ENCODE results near the gene WRAP53.

The WRAP53 gene

DNA sequence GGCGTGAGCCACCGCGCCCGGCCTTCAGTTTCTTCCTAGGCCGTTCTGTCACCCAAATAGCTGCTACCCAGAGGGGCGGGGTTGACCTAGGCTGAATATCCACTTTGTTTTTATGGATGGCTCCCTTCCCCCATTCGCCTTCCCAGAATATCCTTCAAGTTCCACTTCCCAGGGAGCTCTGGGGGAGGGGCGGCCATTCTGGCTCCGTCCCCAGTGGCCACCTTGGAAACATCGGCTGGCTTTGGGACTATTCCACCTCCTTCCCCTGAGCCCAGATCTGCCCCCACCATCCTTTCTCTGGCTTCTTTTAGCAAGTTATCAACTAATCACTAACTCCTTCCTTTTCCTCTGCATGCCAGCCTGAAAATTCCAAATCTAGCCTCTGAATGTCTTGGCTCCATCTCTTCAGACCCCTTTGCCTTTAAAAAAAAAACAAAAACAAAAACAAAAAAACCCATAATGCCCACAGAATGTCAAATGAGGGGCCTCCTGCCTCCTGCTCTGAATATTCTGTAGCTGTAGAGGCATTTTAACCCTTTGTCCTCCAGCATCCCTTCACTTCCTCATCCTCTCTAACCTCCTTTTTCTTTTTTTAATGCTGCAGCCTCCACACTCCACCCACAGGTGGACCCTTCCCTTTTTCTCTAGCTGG, 31.2 kb upstream of the WRAP53 start:
- H3K9me3 Mint-ChIP-seq, result no peaks in the 10 kb centered on the region
- no peak for DNase-seq
- H3K4me3 Mint-ChIP-seq, result no peak overlapping the region
- H3K27ac Mint-ChIP-seq, result no peak overlapping the region
- CTCF ChIA-PET, result interaction anchor here (0.9 kb wide), 1 partner anchor 16 kb away, joined by 3 read pairs; no protein-coding TSS in a partner anchor
- H3K4me1 Mint-ChIP-seq, result no peaks in the 10 kb centered on the region
- H3K36me3 Mint-ChIP-seq, result no peaks in the 10 kb centered on the region
- H3K27me3 Mint-ChIP-seq, result peaks cover 32% of the 10 kb centered on the region

DNA sequence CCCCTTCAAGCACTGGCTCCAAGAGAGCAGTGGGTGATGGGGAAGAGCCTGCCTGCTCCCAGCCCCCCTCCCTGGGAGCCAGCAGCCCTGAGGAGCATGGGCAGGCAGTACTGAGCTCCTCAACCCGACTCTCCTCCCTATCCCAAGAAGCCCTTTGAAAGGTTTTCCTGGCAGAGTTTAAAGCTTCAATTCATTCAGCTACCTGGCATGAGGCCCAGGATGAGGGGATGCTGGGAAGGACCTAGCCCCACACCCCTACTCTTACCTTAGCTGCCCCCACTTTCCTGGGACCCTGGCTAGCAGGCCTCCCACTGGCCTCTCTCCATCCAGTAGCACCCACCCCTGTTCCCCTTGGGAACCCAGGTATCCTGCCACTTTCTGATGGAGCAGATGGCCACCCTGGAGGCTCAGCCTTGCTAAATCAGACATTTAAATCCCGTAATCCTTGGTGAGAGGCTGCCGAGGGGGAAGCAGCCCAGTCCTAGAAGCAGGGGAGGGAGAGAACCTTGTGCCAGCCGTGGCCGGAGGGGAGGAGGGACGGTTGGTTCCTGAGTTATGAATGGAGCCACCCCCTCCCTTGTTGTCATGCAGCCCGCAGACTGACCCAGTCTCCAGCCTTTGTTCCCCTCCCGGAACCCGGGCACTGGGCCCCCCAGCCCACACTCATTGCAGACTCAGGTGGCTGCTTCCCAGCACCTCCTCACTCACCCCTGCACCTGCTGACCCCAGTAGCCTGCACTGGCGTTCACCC, 20.4 kb upstream of the WRAP53 start:
- Mint-ChIP-seq H3K36me3 (peaks cover 32% of the 10 kb centered on the region), H3K4me1 (no peaks in the 10 kb centered on the region), H3K9me3 (no peaks in the 10 kb centered on the region), H3K27ac (no peak overlapping the region), H3K4me3 (no peak overlapping the region), H3K27me3 (no peaks in the 10 kb centered on the region)
- CTCF ChIA-PET, result interaction anchor here (1.3 kb wide), 1 partner anchor 35 kb away, joined by 3 read pairs; no protein-coding TSS in a partner anchor
- DNase-seq, result no peak

DNA sequence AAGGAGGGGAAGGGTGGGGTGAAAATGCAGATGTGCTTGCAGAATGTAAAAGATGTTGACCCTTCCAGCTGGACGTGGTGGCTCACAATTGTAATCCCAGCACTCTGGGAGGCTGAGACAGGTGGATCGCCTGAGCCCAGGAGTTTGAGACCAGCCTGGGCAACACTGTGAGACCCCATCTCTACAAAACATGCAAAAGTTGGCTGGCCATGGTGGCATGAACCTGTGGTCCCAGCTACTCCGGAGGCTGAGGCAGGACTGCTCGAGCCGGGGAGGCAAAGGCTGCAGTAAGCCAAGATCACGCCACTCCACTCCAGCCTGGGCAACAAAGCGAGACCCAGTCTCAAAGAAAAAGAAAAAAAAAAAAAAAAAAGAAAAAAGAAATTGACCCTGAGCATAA, 19.8 kb upstream of the WRAP53 start:
- H3K4me1 Mint-ChIP-seq, result no peaks in the 10 kb centered on the region
- H3K27me3 Mint-ChIP-seq, result no peaks in the 10 kb centered on the region
- H3K4me3 Mint-ChIP-seq, result no peak overlapping the region
- H3K36me3 Mint-ChIP-seq, result peaks cover 37% of the 10 kb centered on the region
- no peak for DNase-seq
- H3K9me3 Mint-ChIP-seq, result peaks cover 3% of the 10 kb centered on the region
- H3K27ac Mint-ChIP-seq, result no peak overlapping the region
- CTCF ChIA-PET, result no interaction called here

DNA sequence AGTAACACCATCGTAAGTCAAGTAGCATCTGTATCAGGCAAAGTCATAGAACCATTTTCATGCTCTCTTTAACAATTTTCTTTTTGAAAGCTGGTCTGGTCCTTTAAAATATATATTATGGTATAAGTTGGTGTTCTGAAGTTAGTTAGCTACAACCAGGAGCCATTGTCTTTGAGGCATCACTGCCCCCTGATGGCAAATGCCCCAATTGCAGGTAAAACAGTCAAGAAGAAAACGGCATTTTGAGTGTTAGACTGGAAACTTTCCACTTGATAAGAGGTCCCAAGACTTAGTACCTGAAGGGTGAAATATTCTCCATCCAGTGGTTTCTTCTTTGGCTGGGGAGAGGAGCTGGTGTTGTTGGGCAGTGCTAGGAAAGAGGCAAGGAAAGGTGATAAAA, 15.0 kb upstream of the WRAP53 start:
- H3K9me3 Mint-ChIP-seq, result peaks cover 10% of the 10 kb centered on the region
- no peaks in the 10 kb centered on the region for H3K27me3 Mint-ChIP-seq
- H3K27ac Mint-ChIP-seq, result no peak overlapping the region
- CTCF ChIA-PET, result interaction anchor here (0.6 to 2.2 kb wide), 10 partner anchors 10 to 253 kb away, joined by 3 to 11 read pairs (median 3); partner anchors contain the start of genes SAT2, TP53 and WRAP53
- peaks cover 60% of the 10 kb centered on the region for H3K36me3 Mint-ChIP-seq
- DNase-seq, result peak; percentile 66
- no peak overlapping the region for H3K4me3 Mint-ChIP-seq
- no peaks in the 10 kb centered on the region for H3K4me1 Mint-ChIP-seq

DNA sequence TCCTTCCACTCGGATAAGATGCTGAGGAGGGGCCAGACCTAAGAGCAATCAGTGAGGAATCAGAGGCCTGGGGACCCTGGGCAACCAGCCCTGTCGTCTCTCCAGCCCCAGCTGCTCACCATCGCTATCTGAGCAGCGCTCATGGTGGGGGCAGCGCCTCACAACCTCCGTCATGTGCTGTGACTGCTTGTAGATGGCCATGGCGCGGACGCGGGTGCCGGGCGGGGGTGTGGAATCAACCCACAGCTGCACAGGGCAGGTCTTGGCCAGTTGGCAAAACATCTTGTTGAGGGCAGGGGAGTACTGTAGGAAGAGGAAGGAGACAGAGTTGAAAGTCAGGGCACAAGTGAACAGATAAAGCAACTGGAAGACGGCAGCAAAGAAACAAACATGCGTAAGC, 13.3 kb upstream of the WRAP53 start:
- Mint-ChIP-seq H3K27ac (no peak overlapping the region), H3K4me1 (no peaks in the 10 kb centered on the region), H3K9me3 (peaks cover 10% of the 10 kb centered on the region), H3K4me3 (no peak overlapping the region), H3K36me3 (peaks cover 53% of the 10 kb centered on the region), H3K27me3 (no peaks in the 10 kb centered on the region)
- CTCF ChIA-PET, result interaction anchor here (1.0 to 1.6 kb wide), 2 partner anchors 42 to 319 kb away, joined by 3 read pairs; no protein-coding TSS in a partner anchor
- no peak for DNase-seq

DNA sequence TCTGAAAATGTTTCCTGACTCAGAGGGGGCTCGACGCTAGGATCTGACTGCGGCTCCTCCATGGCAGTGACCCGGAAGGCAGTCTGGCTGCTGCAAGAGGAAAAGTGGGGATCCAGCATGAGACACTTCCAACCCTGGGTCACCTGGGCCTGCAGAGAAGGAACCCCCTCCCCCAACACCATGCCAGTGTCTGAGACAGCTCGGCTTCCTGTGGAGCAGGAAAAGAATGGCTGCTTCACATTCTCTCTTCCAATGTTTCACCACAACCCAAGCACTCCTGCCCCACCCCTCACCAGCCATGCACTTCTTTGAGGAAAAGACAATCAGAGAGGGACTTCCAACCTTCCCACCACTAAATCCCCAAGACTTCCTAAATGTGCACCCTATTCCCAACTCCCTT, 11.7 kb upstream of the WRAP53 start:
- Mint-ChIP-seq H3K36me3 (peaks cover 45% of the 10 kb centered on the region), H3K27me3 (no peaks in the 10 kb centered on the region), H3K4me1 (no peaks in the 10 kb centered on the region), H3K27ac (no peak overlapping the region), H3K4me3 (no peak overlapping the region), H3K9me3 (peaks cover 10% of the 10 kb centered on the region)
- no peak for DNase-seq
- CTCF ChIA-PET, result no interaction called here

DNA sequence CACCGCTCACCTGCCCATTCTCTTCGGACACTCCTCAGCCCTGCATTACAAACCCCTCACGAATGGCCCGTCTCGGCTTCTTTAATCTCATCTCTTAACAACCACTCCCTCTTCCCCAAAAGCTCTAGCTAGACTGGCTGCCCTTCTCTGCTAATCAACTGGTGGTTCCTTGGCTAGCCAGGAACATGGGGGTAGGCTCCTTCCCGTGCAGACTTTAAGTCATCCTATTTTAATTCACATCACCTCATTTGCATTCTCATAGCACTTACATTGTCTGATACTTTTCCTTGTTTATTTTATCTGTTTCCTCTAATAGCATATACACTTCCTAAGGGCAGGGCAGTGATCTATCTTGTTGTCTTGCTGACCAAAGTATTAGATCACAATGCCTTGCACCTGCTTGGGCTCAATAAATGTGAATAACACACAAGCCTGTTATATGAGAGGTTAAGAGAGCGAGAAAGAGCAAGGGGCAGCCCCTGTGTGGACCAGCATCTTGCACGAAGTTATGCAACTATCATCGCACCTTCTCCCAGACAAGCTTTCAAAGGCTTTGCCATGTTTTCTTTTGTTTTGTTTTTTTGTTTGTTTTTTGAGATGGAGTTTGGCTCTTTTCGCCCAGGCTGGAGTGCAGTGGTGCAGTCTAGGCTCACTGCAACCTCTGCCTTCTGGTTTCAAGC, 10.7 kb upstream of the WRAP53 start:
- Mint-ChIP-seq H3K9me3 (peaks cover 10% of the 10 kb centered on the region), H3K4me3 (no peak overlapping the region), H3K27ac (no peak overlapping the region), H3K27me3 (no peaks in the 10 kb centered on the region), H3K36me3 (peaks cover 42% of the 10 kb centered on the region), H3K4me1 (peaks cover 2% of the 10 kb centered on the region)
- CTCF ChIA-PET, result interaction anchor here (0.6 to 0.7 kb wide), 2 partner anchors 21 to 45 kb away, joined by 3 to 4 read pairs; no protein-coding TSS in a partner anchor
- DNase-seq, result no peak

DNA sequence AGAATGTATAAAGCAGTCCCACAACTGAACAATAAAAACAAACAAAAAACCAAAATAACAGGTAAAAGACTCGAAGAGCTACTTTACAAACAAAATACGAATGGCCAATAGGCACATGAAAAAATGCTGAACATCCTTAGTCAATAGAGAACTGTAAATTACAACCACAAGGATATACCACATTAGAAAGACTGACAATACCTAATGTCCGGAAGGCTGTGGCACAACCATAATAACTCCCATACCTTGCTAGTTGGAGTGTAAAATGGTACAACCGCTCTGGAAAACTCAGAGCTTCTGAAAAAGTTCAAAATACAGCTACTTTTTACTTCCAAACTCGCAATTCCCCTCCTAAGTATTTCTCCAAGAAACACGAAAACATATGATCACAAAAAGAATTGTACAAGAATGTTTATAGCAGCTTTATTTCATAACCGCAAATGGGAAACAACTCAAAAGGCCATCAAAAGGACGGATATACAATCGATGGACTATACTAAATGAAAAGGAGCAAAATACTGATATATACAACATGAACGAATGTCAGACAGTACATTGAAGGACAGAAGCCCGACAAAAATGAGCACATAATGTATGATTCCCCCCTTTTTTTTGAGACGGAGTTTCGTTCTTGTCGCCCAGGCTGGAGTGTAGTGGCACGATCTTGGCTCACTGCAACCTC, 3.3 kb upstream of the WRAP53 start:
- peak overlapping the region; percentile 93 for H3K4me3 Mint-ChIP-seq
- H3K4me1 Mint-ChIP-seq, result peaks cover 43% of the 10 kb centered on the region
- peaks cover 23% of the 10 kb centered on the region for H3K36me3 Mint-ChIP-seq
- peaks cover 5% of the 10 kb centered on the region for H3K27me3 Mint-ChIP-seq
- CTCF ChIA-PET, result interaction anchor here (0.9 to 1.7 kb wide), 3 partner anchors 34 to 439 kb away, joined by 4 to 7 read pairs (median 5); partner anchors contain the start of gene ATP1B2
- no peak for DNase-seq
- no peaks in the 10 kb centered on the region for H3K9me3 Mint-ChIP-seq
- peak overlapping the region; percentile 98 for H3K27ac Mint-ChIP-seq

DNA sequence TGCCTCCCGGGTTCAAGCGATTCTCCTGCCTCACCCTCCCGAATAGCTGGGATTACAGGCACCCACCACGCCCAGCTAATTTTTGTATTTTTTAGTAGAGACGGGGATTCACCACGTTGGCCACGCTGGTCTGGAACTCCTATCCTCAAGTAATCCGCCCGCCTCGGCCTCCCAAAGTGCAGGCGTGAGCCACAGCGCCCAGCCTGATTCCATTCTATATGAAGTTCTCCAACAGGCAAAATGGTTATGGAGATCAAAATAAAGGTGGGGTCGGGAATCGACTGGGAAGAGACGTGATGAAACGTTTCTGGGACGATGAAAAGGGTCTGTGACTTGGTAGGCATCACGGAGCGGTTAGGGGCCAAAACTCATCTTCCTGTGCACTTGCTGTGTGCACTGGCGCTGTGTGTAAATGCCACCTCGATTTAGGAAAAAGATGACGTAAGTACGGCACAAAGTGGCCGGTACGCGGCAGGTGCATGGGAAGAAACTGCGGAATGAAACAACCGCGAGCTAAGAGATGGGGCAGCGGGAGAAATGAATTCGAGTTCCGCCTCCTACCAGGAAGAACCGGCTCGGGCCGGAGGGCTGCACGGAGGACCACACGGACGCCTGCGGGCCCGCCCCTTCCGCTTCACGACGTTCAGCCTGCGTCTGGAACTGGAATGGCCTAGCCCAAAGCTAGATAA, 2.6 kb upstream of the WRAP53 start:
- CTCF ChIA-PET, result interaction anchor here (0.6 to 4.1 kb wide), 8 partner anchors 12 to 439 kb away, joined by 3 to 60 read pairs (median 6); partner anchors contain the start of genes ATP1B2 and FXR2
- H3K36me3 Mint-ChIP-seq, result peaks cover 23% of the 10 kb centered on the region
- H3K4me3 Mint-ChIP-seq, result peak overlapping the region; percentile 93
- H3K4me1 Mint-ChIP-seq, result peaks cover 46% of the 10 kb centered on the region
- H3K27me3 Mint-ChIP-seq, result peaks cover 5% of the 10 kb centered on the region
- DNase-seq, result peak; percentile 94
- peak overlapping the region; percentile 98 for H3K27ac Mint-ChIP-seq
- H3K9me3 Mint-ChIP-seq, result no peaks in the 10 kb centered on the region

DNA sequence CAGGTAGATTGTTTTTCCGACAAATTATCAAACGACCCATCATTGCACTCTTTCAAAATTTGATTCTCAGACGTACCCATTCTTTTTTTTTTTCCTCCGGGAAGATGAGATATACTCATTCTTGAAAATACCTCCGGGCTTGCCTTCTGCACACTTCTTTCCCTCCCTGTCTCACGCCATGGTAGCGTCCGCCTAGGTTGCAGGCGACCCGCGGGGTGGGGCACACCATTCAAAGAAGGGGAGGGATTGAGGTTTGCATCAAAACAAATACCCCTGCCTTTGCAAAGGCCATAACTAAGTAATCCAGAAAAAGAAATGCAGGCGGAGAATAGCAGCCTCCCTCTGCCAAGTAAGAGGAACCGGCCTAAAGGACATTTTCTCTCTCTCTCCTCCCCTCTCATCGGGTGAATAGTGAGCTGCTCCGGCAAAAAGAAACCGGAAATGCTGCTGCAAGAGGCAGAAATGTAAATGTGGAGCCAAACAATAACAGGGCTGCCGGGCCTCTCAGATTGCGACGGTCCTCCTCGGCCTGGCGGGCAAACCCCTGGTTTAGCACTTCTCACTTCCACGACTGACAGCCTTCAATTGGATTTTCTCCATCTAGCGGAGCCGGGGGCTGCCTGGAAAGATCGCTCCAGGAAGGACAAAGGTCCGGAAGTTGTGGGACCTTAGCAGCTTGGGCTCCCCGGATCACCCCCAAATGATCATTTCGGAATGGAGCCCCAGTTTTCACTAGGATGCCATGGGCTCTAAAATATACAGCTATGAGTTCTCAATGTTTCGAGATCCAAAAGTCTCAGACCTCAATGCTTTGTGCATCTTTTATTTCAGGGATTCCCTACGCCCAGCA, 1.8 kb upstream of the WRAP53 start:
- peaks cover 5% of the 10 kb centered on the region for H3K27me3 Mint-ChIP-seq
- peak overlapping the region; percentile 98 for H3K27ac Mint-ChIP-seq
- H3K4me1 Mint-ChIP-seq, result peaks cover 46% of the 10 kb centered on the region
- no peaks in the 10 kb centered on the region for H3K9me3 Mint-ChIP-seq
- CTCF ChIA-PET, result interaction anchor here (0.6 to 4.1 kb wide), 18 partner anchors 13 to 438 kb away, joined by 3 to 60 read pairs (median 6); partner anchors contain the start of genes ATP1B2, FXR2, MPDU1 and SENP3
- peak; percentile 85 for DNase-seq
- H3K4me3 Mint-ChIP-seq, result peak overlapping the region; percentile 93
- H3K36me3 Mint-ChIP-seq, result peaks cover 26% of the 10 kb centered on the region

DNA sequence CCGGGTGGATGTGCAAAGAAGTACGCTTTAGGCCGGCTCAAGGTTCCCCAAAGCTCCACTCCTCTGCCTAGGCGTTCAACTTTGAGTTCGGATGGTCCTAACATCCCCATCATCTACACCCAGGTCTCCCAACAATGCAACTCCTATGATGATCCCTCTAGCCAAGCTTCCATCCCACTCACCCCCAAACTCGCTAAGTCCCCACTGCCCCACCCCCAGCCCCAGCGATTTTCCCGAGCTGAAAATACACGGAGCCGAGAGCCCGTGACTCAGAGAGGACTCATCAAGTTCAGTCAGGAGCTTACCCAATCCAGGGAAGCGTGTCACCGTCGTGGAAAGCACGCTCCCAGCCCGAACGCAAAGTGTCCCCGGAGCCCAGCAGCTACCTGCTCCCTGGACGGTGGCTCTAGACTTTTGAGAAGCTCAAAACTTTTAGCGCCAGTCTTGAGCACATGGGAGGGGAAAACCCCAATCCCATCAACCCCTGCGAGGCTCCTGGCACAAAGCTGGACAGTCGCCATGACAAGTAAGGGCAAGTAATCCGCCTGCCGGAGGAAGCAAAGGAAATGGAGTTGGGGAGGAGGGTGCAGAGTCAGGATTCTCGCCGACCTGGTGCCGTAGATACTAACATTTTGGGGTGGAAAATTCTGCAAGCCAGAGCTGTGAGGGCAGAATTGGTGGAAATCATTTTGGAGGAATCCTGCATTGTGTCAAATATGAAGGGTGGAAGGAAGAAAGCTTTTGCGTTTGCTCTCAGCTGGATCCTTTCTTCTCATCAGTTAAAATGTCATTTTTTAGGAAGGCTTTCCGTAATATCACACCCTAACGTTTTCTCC, 987 bp upstream of the WRAP53 start, which contains the start of gene TP53:
Gene TP53, minus strand, starts transcription at position 419 of the 836 bp plus-strand sequence. CDS start 10,896 bp downstream, outside the sequence.
- H3K36me3 Mint-ChIP-seq, result peaks cover 26% of the 10 kb centered on the region
- H3K4me3 Mint-ChIP-seq, result peak within 1 kb of the TSS; percentile 93
- DNase-seq, result peak; percentile 94
- peak within 1 kb of the TSS; percentile 98 for H3K27ac Mint-ChIP-seq
- CTCF ChIA-PET, result interaction anchor here (0.6 to 4.1 kb wide), 25 partner anchors 14 to 357 kb away, joined by 3 to 60 read pairs (median 6); partner anchors contain the start of genes FXR2, MPDU1, SAT2 and SENP3
- H3K27me3 Mint-ChIP-seq, result peaks cover 5% of the 10 kb centered on the region
- peaks cover 46% of the 10 kb centered on the region for H3K4me1 Mint-ChIP-seq
- no peaks in the 10 kb centered on the region for H3K9me3 Mint-ChIP-seq
